HepG2 (cell line): ENCODE results near the gene GLYR1. TPM values are rescaled to one million over a fixed set of nuclear protein-coding genes. Genes with fewer than 3 reads are reported as not detected.
A peak's percentile ranks its signal among the peaks of the same experiment; 100 is the strongest.

Experiments used
- ATAC-seq: fragments of 200-7000 bp; cut with Tn5 transposase; 3 replicates; pipeline ENCODE4 v1.9.1; 2020; ENCODE audit warnings: mild to moderate bottlenecking, moderate library complexity
- BruUV-seq: library from RNA; stranded (reverse); fragments of 400-500 nt; replicated peaks from 2 replicates; lab custom pipeline; 2021; lab: Mats Ljungman, UMichigan
- CTCF ChIA-PET: fragments of 300-600 bp; formaldehyde crosslinking; extraction: SDS; loops from one replicate; lab custom pipeline; 2021; ENCODE audit warnings: low total read pairs, inconsistent platforms, low intra/inter-chr PET ratio; lab: Yijun Ruan, JAX
- POLR2A ChIA-PET: fragments of 350-600 bp; sonication (Branson Sonifier 250); formaldehyde crosslinking; loops from one replicate; lab custom pipeline; 2020; ENCODE audit warnings: antibody characterized with exemption, inconsistent platforms; lab: Yijun Ruan, JAX
- DNase-seq: peaks from one replicate; pipeline ENCODE4 v3.0.0-alpha.2; 2015; ENCODE audit warnings: low spot score
- FAIRE-seq: peaks from 3 replicates; lab custom pipeline; 2011; peaks lifted over from hg19 to GRCh38; lab: Jason Lieb, UNC
- H2AFZ ChIP-seq: one replicate; pipeline ENCODE4 v1.6.1; 2011; ENCODE audit warnings: low read length, inconsistent platforms
- H3K27ac ChIP-seq: fragments of 300-600 bp; 3 replicates; pipeline ENCODE4 v1.8.0; 2011; ENCODE audit warnings: mixed run types, mild to moderate bottlenecking, mixed read lengths, low read length, inconsistent platforms; ENCODE audit not compliant: insufficient read depth; ENCODE audit errors: extremely low read length
- H3K27me3 ChIP-seq, 2 experiments: fragments of 200-600 bp in 1 of 2; 2 replicates in 1 of 2; 3 replicates in 1 of 2; pipeline versions ENCODE4 v1.6.0 to v1.8.0; 2011; ENCODE audit warnings: low read length in 2 of 2, mild to moderate bottlenecking in 2 of 2, moderate library complexity in 2 of 2, inconsistent platforms in 1 of 2; ENCODE audit not compliant: insufficient read depth in 2 of 2, control insufficient read depth in 1 of 2
- H3K36me3 ChIP-seq, 2 experiments: fragments of 200-600 bp in 1 of 2; replicated peaks in 1 of 2; 2 replicates in 1 of 2; 3 replicates in 1 of 2; pipeline versions ENCODE4 v1.5.1 to v1.8.0; 2011; ENCODE audit warnings: low read length in 2 of 2, inconsistent platforms in 1 of 2; ENCODE audit not compliant: insufficient read depth in 2 of 2, control insufficient read depth in 1 of 2
- H3K4me1 ChIP-seq: 2 replicates; pipeline ENCODE4 v1.5.1; 2012; ENCODE audit warnings: low read length, inconsistent platforms; ENCODE audit not compliant: insufficient read depth
- H3K4me2 ChIP-seq: 2 replicates; pipeline ENCODE4 v1.6.0; 2011; ENCODE audit warnings: low read depth, low read length, inconsistent platforms
- H3K4me3 ChIP-seq, 3 experiments: fragments of 200-600 bp in 1 of 3; sonication (generic), shearing (Covaris generic) in 1 of 3; replicated peaks in 1 of 3; 2 replicates each; pipeline ENCODE4 v1.5.1; 2011 to 2016; ENCODE audit warnings: low read length in 3 of 3, inconsistent platforms in 2 of 3, low read depth in 2 of 3, mild to moderate bottlenecking in 2 of 3, control low read depth in 1 of 3, mixed read lengths in 1 of 3; ENCODE audit not compliant: insufficient read depth in 1 of 3
- H3K79me2 ChIP-seq: one replicate; pipeline ENCODE4 v1.6.1; 2011; ENCODE audit warnings: low read length, inconsistent platforms; ENCODE audit not compliant: insufficient read depth
- H3K9ac ChIP-seq: 2 replicates; pipeline ENCODE4 v1.6.0; 2011; ENCODE audit warnings: mild to moderate bottlenecking, low read depth, low read length, inconsistent platforms; ENCODE audit not compliant: insufficient read depth
- H3K9me3 ChIP-seq: 2 replicates; pipeline ENCODE4 v1.5.1; 2012; ENCODE audit warnings: mild to moderate bottlenecking, low read length
- H4K20me1 ChIP-seq: 2 replicates; pipeline ENCODE4 v1.6.0; 2011; ENCODE audit warnings: inconsistent platforms, mild to moderate bottlenecking, low read length, moderate library complexity; ENCODE audit not compliant: insufficient read depth
- CBX2 ChIP-seq, 2 experiments: fragments of 200-600 bp in 1 of 2; sonication (generic); formaldehyde crosslinking in 1 of 2; IDR thresholded peaks; 2 replicates each; pipeline versions ENCODE4 v1.7.0 to v1.8.1; 2018 to 2022; ENCODE audit warnings: low read depth in 2 of 2, low read length in 1 of 2, mild to moderate bottlenecking in 1 of 2, missing genetic modification reagents in 1 of 2
- ETV6 ChIP-seq: sonication (generic); formaldehyde crosslinking; conservative IDR thresholded peaks from 2 replicates; pipeline ENCODE4 v1.4.0; 2020; ENCODE audit warnings: missing genetic modification reagents
- FOSL2 ChIP-seq: sonication (generic); formaldehyde crosslinking; IDR thresholded peaks from 2 replicates; pipeline ENCODE4 v1.4.0; 2020; ENCODE audit warnings: missing genetic modification reagents
- GATAD1 ChIP-seq: IDR thresholded peaks from 2 replicates; pipeline ENCODE4 v1.6.1; 2016; ENCODE audit warnings: missing genetic modification reagents, missing compliant biosample characterization
- GFI1 ChIP-seq: sonication (generic); formaldehyde crosslinking; IDR thresholded peaks from 2 replicates; pipeline ENCODE4 v1.5.0; 2020; ENCODE audit warnings: missing genetic modification reagents, mild to moderate bottlenecking, borderline replicate concordance
- GZF1 ChIP-seq: sonication (generic); formaldehyde crosslinking; IDR thresholded peaks from 2 replicates; pipeline ENCODE4 v1.5.1; 2020; ENCODE audit warnings: mild to moderate bottlenecking, missing genetic modification reagents
- MNT ChIP-seq: fragments of 450-650 bp; IDR thresholded peaks from 2 replicates; pipeline ENCODE4 v1.6.1; 2016
- ZMAT3 ChIP-seq: sonication (generic); formaldehyde crosslinking; conservative IDR thresholded peaks from 2 replicates; pipeline ENCODE4 v1.7.0; 2021; ENCODE audit warnings: missing genetic modification reagents
- ZNF503 ChIP-seq: sonication (generic); formaldehyde crosslinking; IDR thresholded peaks from 2 replicates; pipeline ENCODE4 v1.4.0; 2020; ENCODE audit warnings: missing genetic modification reagents
- ZNF543 ChIP-seq: sonication (generic); formaldehyde crosslinking; IDR thresholded peaks from 2 replicates; pipeline ENCODE4 v1.4.0; 2020; ENCODE audit warnings: mild to moderate bottlenecking, missing genetic modification reagents
- ZNF670 ChIP-seq: sonication (generic); formaldehyde crosslinking; IDR thresholded peaks from 2 replicates; pipeline ENCODE4 v1.8.0; 2022; ENCODE audit warnings: mild to moderate bottlenecking, missing genetic modification reagents, borderline replicate concordance
- ZNF678 ChIP-seq: sonication (generic); formaldehyde crosslinking; IDR thresholded peaks from 2 replicates; pipeline ENCODE4 v1.4.0; 2020; ENCODE audit warnings: mild to moderate bottlenecking, missing genetic modification reagents
- ZNF768 ChIP-seq: sonication (generic); formaldehyde crosslinking; IDR thresholded peaks from 2 replicates; pipeline ENCODE4 v1.4.0; 2020; ENCODE audit warnings: missing genetic modification reagents
- ZNF792 ChIP-seq: IDR thresholded peaks from 2 replicates; pipeline ENCODE4 v1.6.1; 2016
- WGBS: methylation state at CpG from one replicate; pipeline ENCODE4 v1.1.6; 2017; ENCODE audit warnings: low lambda C conversion rate; 5-methylcytosine and 5-hydroxymethylcytosine counted together
- in situ Hi-C: cut with HindIII; loops from 2 replicates; pipeline ENCODE4 v1.10.0; 2017; ENCODE audit warnings: low pct_unique_long_range_greater_than_20kb; ENCODE audit not compliant: extremely low pct_ligation_motif_present
- intact Hi-C: fragments of 100-400 bp; cut with micrococcal nuclease; formaldehyde crosslinking; loops from one replicate; pipeline ENCODE4 v1.10.0; 2022; ENCODE audit not compliant: unreplicated experiment
- polyA plus RNA-seq, 8 experiments: library from polyadenylated mRNA; depleted of rRNA in 3 of 8; stranded (reverse) in 7 of 8; unstranded in 1 of 8; fragments of >200 nt; fragmentation: Illumina TruSeq in 4 of 8; extraction: Trizol in 4 of 8; gene quantifications; 2 replicates each; pipeline versions ENCODE4 v1.2.1 to v1.2.3, GENCODE V29; 2011 to 2016; ENCODE audit warnings: low read depth in 4 of 8, missing spikeins in 1 of 8, mixed read lengths in 1 of 8; ENCODE audit not compliant: insufficient read depth in 1 of 8
- total RNA-seq, 5 experiments: library from RNA; depleted of rRNA; stranded (reverse); fragments of >200 nt; fragmentation: Illumina TruSeq; extraction: Trizol; gene quantifications; 2 replicates each; pipeline ENCODE4 v1.2.3, GENCODE V29; 2016; ENCODE audit warnings: low read depth in 1 of 5
- TF ChIP-seq, protein P1 (sequence below): sonication (generic); formaldehyde crosslinking; IDR thresholded peaks from 2 replicates; pipeline ENCODE4 v1.4.0; 2020; ENCODE audit warnings: mild to moderate bottlenecking, missing genetic modification reagents

Gene GLYR1
- total and polyA plus RNA-seq, 2 of the 13 experiments (the other 11 are each of a cell fraction or from before 2014, with no cell fraction given), result 28.3 to 48.7 TPM

- Histone ChIP-seq H4K20me1 (no peaks in the 10 kb centered on the region), H3K27me3 (no peaks in the 10 kb centered on the region), H3K36me3 (peaks cover 0 to 12% of the 10 kb centered on the region in 2 experiments; a peak in 2 of 5 replicates), H3K4me2 (no peak overlapping the region), H3K79me2 (no peaks in the 10 kb centered on the region), H3K4me3 (no peak overlapping the region), H2AFZ (no peak overlapping the region), H3K9me3 (no peaks in the 10 kb centered on the region)
- DNase-seq (no peak), FAIRE-seq (no peak)
- intact Hi-C loops, result no loop called here
- BruUV-seq, result no TSS peak
- CTCF ChIA-PET, result no interaction called here
- TF ChIP-seq ZNF670 (CRISPR knock-in tag) (no peak), ZMAT3 (CRISPR knock-in tag) (no peak), GZF1 (no peak), ZNF768 (peak; percentile 94), ETV6 (CRISPR knock-in tag) (no peak), MNT (peak; percentile 59; the same call in 1 of the 2 replicates)
- TF ChIP-seq, all 625 proteins: peak for 2
- no peak overlapping the region for H3K27ac ChIP-seq
- H3K9ac ChIP-seq, result no peak overlapping the region
- POLR2A ChIA-PET, result interaction anchor here (1.0 to 3.7 kb wide), 2 partner anchors 10 to 65 kb away, joined by 3 to 17 read pairs; partner anchors contain the start of genes ANKS3, DNAAF8 and SEPTIN12
- in situ Hi-C loops, result no loop called here
- 97% methylated on average over 11 of the region's 19 CpGs for WGBS
- H3K4me1 ChIP-seq, result peaks cover 24% of the 10 kb centered on the region
- ATAC-seq, result no peak
These were observed 47.8 kb downstream of the GLYR1 start for GRCh38 chr16:4799171-4799855.

DNA sequence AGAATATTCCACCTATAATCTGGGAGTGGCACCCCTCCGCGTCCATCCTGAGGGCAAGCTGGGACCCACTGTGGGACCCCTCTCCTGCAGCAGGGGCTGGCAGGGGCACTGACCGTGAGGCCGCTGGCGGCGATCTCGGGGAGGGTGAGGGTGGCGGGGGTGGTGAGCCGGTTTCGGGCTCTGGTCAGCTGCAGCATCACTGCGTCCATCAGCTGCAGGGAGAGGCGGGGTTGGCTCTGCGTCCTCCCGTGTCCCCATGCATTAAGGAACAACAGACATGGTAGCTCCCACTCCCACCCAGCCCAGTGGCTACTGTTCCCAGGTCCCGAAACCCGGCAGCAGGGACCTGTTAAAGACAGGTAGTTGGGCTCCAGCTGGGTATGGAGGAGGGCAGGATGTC is 48.6 kb downstream of the GLYR1 start:
- ChIA-PET POLR2A (no interaction called here), CTCF (no interaction called here)
- peaks cover 23% of the 10 kb centered on the region for H3K4me1 ChIP-seq
- intact Hi-C loops, result no loop called here
- no peak for ATAC-seq
- H4K20me1 ChIP-seq, result no peaks in the 10 kb centered on the region
- H3K4me2 ChIP-seq, result no peak overlapping the region
- no peak overlapping the region for H3K9ac ChIP-seq
- DNase-seq, result no peak
- H3K9me3 ChIP-seq, result no peaks in the 10 kb centered on the region
- no peak overlapping the region for H2AFZ ChIP-seq
- H3K4me3 ChIP-seq, result no peak overlapping the region
- 97% methylated on average over 12 of the region's 16 CpGs for WGBS
- H3K36me3 ChIP-seq, result peaks cover 0 to 8% of the 10 kb centered on the region in 2 experiments; a peak in 2 of 5 replicates
- no peak for FAIRE-seq
- BruUV-seq, result no TSS peak
- in situ Hi-C loops, result no loop called here
- no peak overlapping the region for H3K27ac ChIP-seq
- no peaks in the 10 kb centered on the region for H3K27me3 ChIP-seq
- H3K79me2 ChIP-seq, result no peaks in the 10 kb centered on the region
- TF ChIP-seq ZNF503 (CRISPR knock-in tag) (no peak), GFI1 (CRISPR knock-in tag) (no peak), CBX2 (IDR thresholded peaks at IDR 0.05; ENCODE audit: low read depth, low read length) (no peak), CBX2 (CRISPR knock-in tag; IDR thresholded peaks at IDR 0.05; ENCODE audit: low read depth) (no peak), ZNF792 (CRISPR knock-in tag) (no peak), ZNF678 (CRISPR knock-in tag) (no peak), ZNF543 (no peak), FOSL2 (CRISPR knock-in tag) (no peak), GATAD1 (no peak)
- TF ChIP-seq, protein P1, sequence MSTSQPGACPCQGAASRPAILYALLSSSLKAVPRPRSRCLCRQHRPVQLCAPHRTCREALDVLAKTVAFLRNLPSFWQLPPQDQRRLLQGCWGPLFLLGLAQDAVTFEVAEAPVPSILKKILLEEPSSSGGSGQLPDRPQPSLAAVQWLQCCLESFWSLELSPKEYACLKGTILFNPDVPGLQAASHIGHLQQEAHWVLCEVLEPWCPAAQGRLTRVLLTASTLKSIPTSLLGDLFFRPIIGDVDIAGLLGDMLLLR (CRISPR knock-in tag), result no peak
